GM12878 (cell line): Measurements from ENCODE around the gene CACNA2D3. TPM values are rescaled to one million over a fixed set of nuclear protein-coding genes. Genes with fewer than 3 reads are reported as not detected.

ENCODE experiments used
- ATAC-seq: fragments of 200-7000 bp; cut with Tn5 transposase; 3 replicates; pipeline ENCODE4 v1.9.1; 2020; ENCODE audit warnings: mild to moderate bottlenecking, moderate library complexity
- BruUV-seq: library from RNA; stranded (reverse); fragments of 400-500 nt; replicated peaks from 2 replicates; lab custom pipeline; 2021; lab: Mats Ljungman, UMichigan
- CTCF ChIA-PET: fragments of 300-600 bp; sonication (Branson Sonifier 250); formaldehyde crosslinking; extraction: SDS; loops from one replicate; lab custom pipeline; 2021; ENCODE audit warnings: inconsistent platforms; lab: Yijun Ruan, JAX
- POLR2A ChIA-PET: fragments of 350-600 bp; formaldehyde crosslinking; extraction: SDS; loops from one replicate; lab custom pipeline; 2021; ENCODE audit warnings: inconsistent platforms; lab: Charles Lee
- RAD21 ChIA-PET: fragments of 300-600 bp; sonication (Branson Sonifier 250); formaldehyde crosslinking; loops from one replicate; lab custom pipeline; 2023; ENCODE audit warnings: antibody characterized with exemption; ENCODE audit not compliant: unreplicated experiment; lab: Charles Lee
- SMC1A ChIA-PET: fragments of 300-600 bp; sonication (Branson Sonifier 250); formaldehyde crosslinking; loops from one replicate; lab custom pipeline; 2023; ENCODE audit not compliant: unreplicated experiment, uncharacterized antibody; lab: Charles Lee
- DNase-seq: peaks from one replicate; pipeline ENCODE4 v3.0.0-alpha.2; 2011; ENCODE audit warnings: low read depth, low spot score
- FAIRE-seq: peaks from 3 replicates; lab custom pipeline; 2011; peaks lifted over from hg19 to GRCh38; lab: Jason Lieb, UNC
- H2AFZ ChIP-seq: 2 replicates; pipeline ENCODE4 v1.6.0; 2011; ENCODE audit warnings: low read depth, low read length, control low read depth; ENCODE audit not compliant: control insufficient read depth
- H3K27ac ChIP-seq: 2 replicates; pipeline ENCODE4 v1.5.1; 2011; ENCODE audit warnings: control low read depth; ENCODE audit not compliant: control insufficient read depth, insufficient read depth
- H3K27me3 ChIP-seq, 2 experiments: replicated peaks in 1 of 2; 2 replicates each; pipeline versions ENCODE4 v1.6.0 to v1.6.1; 2011; ENCODE audit warnings: low read length in 1 of 2; ENCODE audit not compliant: control insufficient read depth in 2 of 2, insufficient read depth in 2 of 2
- H3K36me3 ChIP-seq, 2 experiments: 2 replicates each; pipeline ENCODE4 v1.5.1; 2011; ENCODE audit warnings: low read length in 1 of 2; ENCODE audit not compliant: control insufficient read depth in 2 of 2, insufficient read depth in 2 of 2
- H3K4me1 ChIP-seq: 2 replicates; pipeline ENCODE4 v1.6.1; 2011; ENCODE audit warnings: mild to moderate bottlenecking, low read length, moderate library complexity, mixed read lengths; ENCODE audit not compliant: control insufficient read depth, insufficient read depth
- H3K4me2 ChIP-seq: 2 replicates; pipeline ENCODE4 v1.6.0; 2011; ENCODE audit warnings: control low read depth; ENCODE audit not compliant: control insufficient read depth, insufficient read depth
- H3K4me3 ChIP-seq: fragments of 200-600 bp; sonication (generic); 2 replicates; pipeline ENCODE4 v1.5.1; 2016
- H3K79me2 ChIP-seq: 2 replicates; pipeline ENCODE4 v1.6.0; 2011; ENCODE audit warnings: low read length; ENCODE audit not compliant: control insufficient read depth, insufficient read depth
- H3K9ac ChIP-seq: 2 replicates; pipeline ENCODE4 v1.8.0; 2011; ENCODE audit warnings: low read length, control low read depth, mixed read lengths; ENCODE audit not compliant: control insufficient read depth, insufficient read depth
- H3K9me3 ChIP-seq: replicated peaks from 3 replicates; pipeline ENCODE4 v1.5.1; 2011; ENCODE audit warnings: mild to moderate bottlenecking, low read length; ENCODE audit not compliant: control insufficient read depth, insufficient read depth
- H4K20me1 ChIP-seq: 2 replicates; pipeline ENCODE4 v1.6.0; 2011; ENCODE audit not compliant: control insufficient read depth, insufficient read depth
- BCLAF1 ChIP-seq: fragments of 450-650 bp; IDR thresholded peaks from 2 replicates; pipeline ENCODE4 v1.6.1; 2017; ENCODE audit warnings: antibody characterized with exemption, mild to moderate bottlenecking, moderate library complexity
- ESRRA ChIP-seq: IDR thresholded peaks from 2 replicates; pipeline ENCODE4 v1.6.1; 2012; ENCODE audit warnings: mild to moderate bottlenecking, low read length, improper control_type of control experiment
- HDAC2 ChIP-seq: fragments of 200-600 bp; sonication (generic); IDR thresholded peaks from 2 replicates; pipeline ENCODE4 v1.6.1; 2017
- KLF5 ChIP-seq: fragments of 450-650 bp; IDR thresholded peaks from 2 replicates; pipeline ENCODE4 v1.6.1; 2014; ENCODE audit warnings: mild to moderate bottlenecking; ENCODE audit not compliant: partially characterized antibody
- PRDM15 ChIP-seq: fragments of 450-650 bp; formaldehyde crosslinking; IDR thresholded peaks from 2 replicates; pipeline ENCODE4 v1.4.0; 2020; ENCODE audit warnings: mild to moderate bottlenecking, moderate library complexity
- TCF3 ChIP-seq: IDR thresholded peaks from 2 replicates; pipeline ENCODE4 v1.6.1; 2012; ENCODE audit warnings: low read depth, mild to moderate bottlenecking, low read length, borderline replicate concordance; ENCODE audit not compliant: insufficient read depth
- WGBS: methylation state at CpG from one replicate; pipeline ENCODE4 v1.1.6; 2016; ENCODE audit warnings: low lambda C conversion rate; ENCODE audit not compliant: insufficient replicate concordance, insufficient coverage; ENCODE audit errors: missing lambda C conversion rate; 5-methylcytosine and 5-hydroxymethylcytosine counted together
- in situ Hi-C: fragments of 300-500 bp; cut with MboI; formaldehyde crosslinking; loops from 9 replicates; pipeline ENCODE4 v1.14.3; 2018; ENCODE audit warnings: mixed read lengths
- intact Hi-C: fragments of 100-400 bp; cut with micrococcal nuclease; formaldehyde crosslinking; loops from one replicate; pipeline ENCODE4 v1.14.2; 2022; ENCODE audit not compliant: unreplicated experiment
- polyA plus RNA-seq, 11 experiments: library from polyadenylated mRNA; depleted of rRNA in 4 of 11; unstranded in 6 of 11; stranded (reverse) in 5 of 11; fragments of >200 nt; fragmentation: Nextera tagmentation in 4 of 11; fragmentation: Illumina TruSeq in 1 of 11; extraction: Ambion mirVana in 4 of 11; extraction: Trizol in 1 of 11; gene quantifications; 1 replicate in 1 of 11; 2 replicates in 10 of 11; pipeline versions ENCODE4 v1.2.1 to v1.2.3, GENCODE V29; 2011 to 2016; ENCODE audit warnings: inconsistent platforms in 2 of 11, missing spikeins in 2 of 11, low read depth in 1 of 11
- total RNA-seq, 4 experiments: library from RNA; depleted of rRNA in 3 of 4; stranded (reverse); fragments of >200 nt in 3 of 4; fragmentation: Illumina TruSeq in 1 of 4; extraction: Trizol in 1 of 4; gene quantifications; 2 replicates each; pipeline versions ENCODE4 v1.2.1 to v1.2.3, GENCODE V29; 2013 to 2021

CACNA2D3 gene
- total and polyA plus RNA-seq, 10 of the 15 experiments (the other 5 are each of a cell fraction or from before 2014, with no cell fraction given) = not detected

- Histone ChIP-seq H3K9ac (no peak overlapping the region), H3K79me2 (no peaks in the 10 kb centered on the region), H3K36me3 (no peaks in the 10 kb centered on the region), H4K20me1 (no peaks in the 10 kb centered on the region), H3K4me2 (no peak overlapping the region), H3K4me3 (no peak overlapping the region), H2AFZ (no peak overlapping the region), H3K27ac (no peak overlapping the region), H3K9me3 (no peaks in the 10 kb centered on the region), H3K4me1 (no peaks in the 10 kb centered on the region), H3K27me3 (no peaks in the 10 kb centered on the region)
- TF ChIP-seq BCLAF1 (no peak), PRDM15 (CRISPR knock-in tag) (no peak), HDAC2 (no peak), ESRRA (no peak), TCF3 (no peak), KLF5 (no peak)
- intact Hi-C loops (no loop called here), in situ Hi-C loops (no loop called here)
- ChIA-PET SMC1A (no interaction called here), POLR2A (no interaction called here), RAD21 (no interaction called here), CTCF (no interaction called here)
- WGBS = 41% methylated on average over 4 of the region's 4 CpGs
- BruUV-seq = no TSS peak
- DNase-seq (no peak), FAIRE-seq (no peak), ATAC-seq (no peak)
Observed at GRCh38 chr3:54232618-54233017, 110.3 kb downstream of the CACNA2D3 start.
